Stimulated activated effector memory CD8-positive, alpha-beta T cell treated with anti-CD3 and anti-CD28 coated beads, Interleukin-12 subunit alpha, Interleukin-12 subunit beta, amount 100 ng/mL, for 72 hours (primary cell): ENCODE data around the gene SNAPIN.
"Not testable (repeated sequence)": the region's sequence is repeated elsewhere in the genome, so short reads cannot be mapped to it uniquely, and the experiment has no call there.

Experiments used
- ATAC-seq: fragments of 150-1000 bp; cut with Tn5 transposase; 2 replicates; pipeline ENCODE4 v1.10.0; 2021
- DNase-seq, 2 donors: peaks; one replicate each; pipeline ENCODE4 v3.0.0; 2021 to 2022; ENCODE audit warnings: low spot score in 2 of 2
- H3K27ac Mint-ChIP-seq: one replicate; pipeline ENCODE4 v1.8.0; 2022; ENCODE audit warnings: mild to moderate bottlenecking, mixed read lengths
- H3K36me3 Mint-ChIP-seq: one replicate; pipeline ENCODE4 v1.8.0; 2022; ENCODE audit warnings: mild to moderate bottlenecking, mixed read lengths
- H3K4me1 Mint-ChIP-seq: one replicate; pipeline ENCODE4 v1.8.0; 2022; ENCODE audit warnings: mixed read lengths
- H3K4me3 Mint-ChIP-seq: one replicate; pipeline ENCODE4 v1.8.0; 2022; ENCODE audit warnings: mild to moderate bottlenecking, mixed read lengths
- H3K9me3 Mint-ChIP-seq: one replicate; pipeline ENCODE4 v1.8.0; 2022; ENCODE audit warnings: mixed read lengths

The SNAPIN gene

DNA sequence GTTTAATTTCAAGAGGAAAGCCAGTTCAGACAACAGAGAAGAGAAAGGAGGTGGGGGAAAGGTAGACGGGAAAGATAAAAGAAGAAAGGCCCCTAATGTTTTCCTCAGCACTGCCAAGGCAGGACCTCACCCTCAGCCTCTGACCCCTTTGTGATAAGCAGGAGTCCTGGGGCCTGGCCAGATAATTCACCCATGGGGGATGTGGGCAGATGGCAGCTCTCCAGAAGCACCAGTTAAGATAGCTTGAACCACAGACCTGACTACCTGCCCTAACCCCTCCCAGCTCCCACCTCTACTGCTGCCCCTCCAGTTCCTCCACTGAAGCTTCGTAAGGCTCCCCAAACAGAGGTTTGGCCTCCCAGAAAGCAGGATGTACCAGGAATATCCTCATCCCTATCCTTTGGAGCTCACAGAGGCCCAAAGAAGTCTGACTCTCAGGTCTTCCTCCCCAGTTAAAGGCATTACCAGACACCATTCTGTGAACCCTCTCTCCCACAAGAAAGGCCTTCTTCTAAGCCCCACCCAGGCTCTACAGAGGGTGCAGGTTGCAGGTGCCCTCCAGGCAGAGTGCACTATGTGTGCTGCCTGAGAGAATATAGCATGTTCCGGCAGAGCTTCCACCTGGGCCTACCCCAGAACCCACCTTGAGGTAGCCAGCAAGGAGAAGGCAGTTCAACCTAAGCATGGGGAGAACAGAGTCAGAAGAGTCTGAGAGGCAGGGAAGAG is 9.2 kb upstream of the SNAPIN start:
- ATAC-seq (no peak), DNase-seq (no peak)
- Mint-ChIP-seq H3K36me3 (peaks cover 51% of the 10 kb centered on the region), H3K4me3 (no peak overlapping the region), H3K9me3 (no peaks in the 10 kb centered on the region), H3K27ac (peak overlapping the region; percentile 87), H3K4me1 (peaks cover 34% of the 10 kb centered on the region)

DNA sequence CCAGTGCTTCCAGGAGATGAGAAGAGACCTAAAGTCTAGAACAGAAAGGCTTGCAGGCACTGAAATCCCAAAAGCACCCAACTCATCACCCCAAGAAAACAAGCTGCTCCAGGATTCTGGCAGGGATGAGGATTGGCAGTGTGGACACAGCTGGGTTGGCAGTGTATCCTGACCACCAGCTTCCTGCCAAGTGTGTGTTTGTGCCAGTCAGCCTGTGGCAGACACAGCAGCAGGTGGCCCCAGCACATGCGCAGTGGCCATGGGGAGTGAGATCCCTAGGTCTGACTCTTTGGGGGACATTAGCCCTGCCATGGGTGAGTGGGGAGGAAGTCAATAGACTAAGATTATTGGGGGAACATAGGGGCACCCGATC is 8.7 kb upstream of the SNAPIN start:
- Mint-ChIP-seq H3K27ac (peak overlapping the region; percentile 87), H3K9me3 (no peaks in the 10 kb centered on the region), H3K4me1 (peaks cover 34% of the 10 kb centered on the region), H3K4me3 (no peak overlapping the region), H3K36me3 (peaks cover 46% of the 10 kb centered on the region)
- ATAC-seq (no peak), DNase-seq (no peak)

DNA sequence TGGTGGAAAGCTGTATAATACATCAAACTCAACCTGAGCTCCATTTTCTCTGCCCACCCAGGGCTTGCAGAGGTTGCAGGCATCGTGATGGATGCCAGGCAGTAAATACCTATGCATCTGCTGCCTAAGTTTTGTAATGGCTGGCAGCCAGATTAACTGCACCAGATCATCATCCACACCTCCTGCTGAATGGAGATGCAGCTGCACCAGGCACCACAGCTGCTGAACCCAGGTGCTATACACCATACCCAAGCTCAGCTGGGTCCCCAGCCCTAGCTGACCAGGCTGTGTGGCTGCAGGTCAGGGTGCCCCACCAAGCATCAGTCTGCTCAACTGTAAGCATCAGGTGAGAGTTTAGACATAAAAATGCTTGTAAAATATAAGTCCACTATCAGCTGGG is 6.7 kb upstream of the SNAPIN start:
- Mint-ChIP-seq H3K27ac (no peak overlapping the region), H3K9me3 (no peaks in the 10 kb centered on the region), H3K36me3 (peaks cover 26% of the 10 kb centered on the region), H3K4me3 (no peak overlapping the region), H3K4me1 (peaks cover 22% of the 10 kb centered on the region)
- ATAC-seq (no peak), DNase-seq (no peak)

DNA sequence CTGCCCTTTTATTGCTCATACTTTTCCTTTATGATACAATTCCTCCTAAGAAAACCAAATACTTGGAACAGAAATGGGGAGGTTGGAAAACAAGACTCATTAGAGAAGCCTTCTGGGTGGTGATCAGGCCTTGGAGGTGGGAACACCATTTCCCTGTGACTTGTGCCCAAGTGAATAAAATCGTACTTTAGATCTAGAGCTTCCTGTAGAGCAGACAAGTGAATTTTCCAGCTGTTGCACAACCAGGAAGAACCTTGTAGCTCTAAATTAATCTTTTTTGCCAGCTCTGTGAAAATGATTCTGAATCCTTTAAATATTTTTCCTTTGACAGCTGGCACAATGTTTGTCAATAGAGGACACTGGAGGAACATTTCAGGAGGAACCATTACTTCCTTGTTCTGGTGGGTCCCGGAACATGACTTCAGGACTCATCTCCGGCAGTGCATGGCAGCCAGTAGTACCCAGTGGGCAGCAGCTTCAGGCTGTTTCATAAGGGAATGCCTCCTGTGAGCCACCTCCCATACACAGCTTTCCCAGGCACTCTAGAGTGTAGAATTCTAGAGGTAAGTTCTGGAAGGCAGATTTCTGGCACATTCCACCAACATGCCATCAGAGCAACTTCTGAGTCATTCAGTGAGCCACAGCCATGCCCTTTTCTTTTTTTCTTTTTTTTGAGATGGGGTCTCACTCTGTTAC is 5.5 kb upstream of the SNAPIN start:
- H3K9me3 Mint-ChIP-seq, result no peaks in the 10 kb centered on the region
- no peak overlapping the region for H3K4me3 Mint-ChIP-seq
- no peak for DNase-seq
- ATAC-seq, result no peak
- H3K4me1 Mint-ChIP-seq, result peaks cover 13% of the 10 kb centered on the region
- no peak overlapping the region for H3K27ac Mint-ChIP-seq
- H3K36me3 Mint-ChIP-seq, result peaks cover 19% of the 10 kb centered on the region

DNA sequence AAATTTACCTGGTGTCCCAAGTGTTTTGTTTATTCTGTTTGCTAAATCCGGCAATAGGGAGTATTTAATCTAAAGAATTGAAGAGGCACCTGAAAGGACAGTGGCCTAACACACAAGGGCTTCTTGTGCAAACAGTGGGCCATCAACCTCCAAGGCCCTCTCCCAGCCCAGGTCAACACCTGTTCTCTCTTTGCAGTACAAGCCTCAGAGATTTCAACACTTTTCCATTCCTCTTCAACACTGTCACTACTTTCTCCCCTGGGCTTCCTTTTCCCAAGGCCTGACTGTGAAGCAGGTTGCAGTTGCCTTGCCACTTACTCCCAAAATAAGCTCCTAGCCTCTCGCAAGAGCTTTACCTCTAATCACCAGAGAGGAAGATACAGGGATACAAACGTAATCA is 3.2 kb upstream of the SNAPIN start:
- no peak for ATAC-seq
- no peaks in the 10 kb centered on the region for H3K9me3 Mint-ChIP-seq
- no peak overlapping the region for H3K27ac Mint-ChIP-seq
- no peak for DNase-seq
- peaks cover 3% of the 10 kb centered on the region for H3K36me3 Mint-ChIP-seq
- H3K4me3 Mint-ChIP-seq, result no peak overlapping the region
- peaks cover 17% of the 10 kb centered on the region for H3K4me1 Mint-ChIP-seq

DNA sequence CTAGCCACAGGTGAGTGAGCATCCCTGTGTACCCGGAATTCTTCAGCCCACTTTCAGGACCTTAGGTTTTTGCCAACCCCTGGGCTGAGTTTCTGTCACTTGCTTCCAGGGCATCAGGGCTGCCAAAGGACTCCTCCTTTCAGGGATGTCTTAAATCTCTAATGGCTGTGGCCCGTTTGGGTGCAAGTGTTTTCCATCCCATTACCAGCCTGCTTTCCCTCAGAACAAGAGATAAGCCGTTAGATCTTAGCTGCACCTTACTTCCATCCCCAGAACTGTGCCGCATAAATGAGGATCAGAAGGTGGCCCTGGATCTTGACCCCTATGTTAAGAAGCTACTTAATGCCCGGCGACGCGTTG is 652 bp downstream of the SNAPIN start:
- Mint-ChIP-seq H3K36me3 (no peaks in the 10 kb centered on the region), H3K4me3 (peak overlapping the region; percentile 89), H3K9me3 (no peaks in the 10 kb centered on the region), H3K4me1 (peaks cover 23% of the 10 kb centered on the region), H3K27ac (peak overlapping the region; percentile 93)
- DNase-seq (no peak), ATAC-seq (no peak)

DNA sequence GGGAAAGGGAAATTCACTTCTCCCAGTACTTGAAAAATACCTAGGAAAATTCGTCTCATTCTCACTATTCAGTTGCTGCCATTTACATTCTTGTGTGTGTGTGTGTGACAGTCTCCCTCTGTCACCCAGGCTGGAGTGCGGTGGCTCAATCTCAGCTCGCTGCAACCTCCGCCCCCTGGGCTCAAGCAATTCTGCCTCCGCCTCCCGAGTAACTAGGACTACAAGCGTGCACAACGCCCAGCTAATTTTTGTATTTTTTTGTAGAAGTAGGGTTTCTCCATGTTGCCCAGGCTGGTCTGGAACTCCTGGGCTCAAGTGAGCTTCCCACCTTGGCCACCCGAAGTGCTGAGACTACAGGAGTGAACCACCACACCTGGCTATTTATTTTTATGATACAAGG is 1.2 kb downstream of the SNAPIN start:
- no peaks in the 10 kb centered on the region for H3K9me3 Mint-ChIP-seq
- DNase-seq (no peak), ATAC-seq (no peak)
- peaks cover 23% of the 10 kb centered on the region for H3K4me1 Mint-ChIP-seq
- H3K36me3 Mint-ChIP-seq, result no peaks in the 10 kb centered on the region
- H3K4me3 Mint-ChIP-seq, result peak overlapping the region; percentile 89
- H3K27ac Mint-ChIP-seq, result peak overlapping the region; percentile 93

DNA sequence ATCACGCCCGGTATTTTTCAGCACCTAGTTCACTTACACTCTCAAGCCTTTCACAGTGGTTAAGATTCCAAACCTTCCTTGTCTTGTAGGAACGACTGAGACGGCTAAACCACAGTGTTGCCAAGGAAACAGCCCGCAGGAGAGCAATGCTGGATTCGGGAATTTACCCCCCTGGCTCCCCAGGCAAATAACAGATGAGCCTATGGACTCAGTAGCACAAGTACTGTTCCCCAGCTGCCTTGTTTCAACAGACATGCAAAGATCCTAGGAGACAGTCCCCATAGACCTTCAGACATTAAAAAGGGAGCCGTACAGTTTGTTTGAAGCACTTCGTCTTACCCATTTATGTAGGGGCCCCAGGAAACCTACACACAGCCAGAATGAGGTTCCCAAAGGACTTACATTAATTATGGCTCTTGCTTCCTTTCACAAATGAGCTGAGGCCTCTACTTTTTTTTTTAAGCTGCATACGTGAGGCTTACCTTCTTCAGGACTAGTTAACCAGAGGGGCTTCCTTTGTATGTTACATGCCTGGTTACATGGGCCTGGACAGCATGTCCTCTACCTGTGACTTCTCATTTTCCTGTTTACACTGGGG is 2.7 kb downstream of the SNAPIN start:
- peaks cover 23% of the 10 kb centered on the region for H3K4me1 Mint-ChIP-seq
- no peaks in the 10 kb centered on the region for H3K36me3 Mint-ChIP-seq
- H3K27ac Mint-ChIP-seq, result peak overlapping the region; percentile 30
- no peaks in the 10 kb centered on the region for H3K9me3 Mint-ChIP-seq
- H3K4me3 Mint-ChIP-seq, result no peak overlapping the region
- ATAC-seq (no peak), DNase-seq (no peak)

DNA sequence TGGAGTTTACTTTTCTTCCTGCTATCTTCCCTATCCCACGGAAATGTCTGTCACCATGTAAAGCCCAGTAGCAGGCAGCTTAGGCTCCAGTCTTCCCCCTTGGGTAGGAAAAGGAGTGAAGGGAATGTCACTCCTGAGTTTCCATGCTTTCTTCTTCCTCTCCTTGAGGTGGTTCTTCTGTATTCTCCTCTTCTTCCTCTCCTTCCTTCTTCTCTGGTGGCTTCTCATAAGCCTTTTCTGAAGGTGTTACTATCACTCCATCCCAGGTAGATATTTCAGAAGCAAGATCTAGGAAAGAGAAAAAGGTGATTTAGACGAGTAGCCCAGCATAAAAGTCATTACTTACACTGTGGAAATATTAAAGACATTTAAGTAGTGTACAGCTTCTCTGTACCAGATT is 3.8 kb downstream of the SNAPIN start:
- no peaks in the 10 kb centered on the region for H3K36me3 Mint-ChIP-seq
- H3K9me3 Mint-ChIP-seq, result no peaks in the 10 kb centered on the region
- ATAC-seq, result no peak
- peaks cover 23% of the 10 kb centered on the region for H3K4me1 Mint-ChIP-seq
- no peak for DNase-seq
- no peak overlapping the region for H3K4me3 Mint-ChIP-seq
- peak overlapping the region; percentile 33 for H3K27ac Mint-ChIP-seq

DNA sequence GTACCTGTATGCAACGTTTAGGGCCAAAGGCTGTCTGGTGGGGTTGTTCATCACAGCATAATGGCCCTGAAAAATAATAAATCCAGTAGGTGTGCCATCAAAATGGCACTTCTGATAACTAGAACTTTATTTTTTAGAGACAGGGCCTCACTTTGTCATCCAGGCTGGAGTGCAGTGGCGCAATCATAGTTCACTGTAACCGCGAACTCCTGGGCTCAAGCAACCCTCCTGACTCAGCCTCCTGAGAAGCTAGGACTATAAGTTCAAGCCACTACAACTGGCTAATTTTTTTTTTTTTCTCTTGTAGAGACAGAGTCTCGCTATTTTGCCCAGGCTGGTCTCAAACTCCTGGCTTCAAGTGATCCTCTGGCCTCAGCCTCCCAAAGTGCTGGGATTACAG is 4.7 kb downstream of the SNAPIN start:
- no peak for ATAC-seq
- Mint-ChIP-seq H3K4me3 (no peak overlapping the region), H3K36me3 (no peaks in the 10 kb centered on the region), H3K27ac (peak overlapping the region; percentile 33), H3K4me1 (peaks cover 19% of the 10 kb centered on the region), H3K9me3 (no peaks in the 10 kb centered on the region)
- no peak for DNase-seq

DNA sequence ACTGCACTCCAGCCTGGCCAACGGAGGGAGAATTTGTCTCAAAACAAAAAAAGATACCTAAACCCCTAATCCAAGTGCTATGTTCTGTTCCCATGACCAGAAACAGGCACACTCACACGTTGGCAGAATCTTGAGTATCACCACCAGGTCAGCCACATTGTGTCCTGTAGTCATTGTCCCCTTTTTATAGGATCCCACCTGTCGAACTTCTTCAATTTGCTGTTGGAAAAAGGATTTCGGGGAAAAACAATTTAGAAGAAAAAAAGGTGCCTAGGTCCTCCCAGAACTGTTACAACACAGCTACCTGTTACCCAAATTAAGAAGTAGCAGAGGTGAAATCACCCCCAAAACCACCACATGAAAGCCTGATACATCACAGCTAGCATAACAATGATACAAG is 8.9 kb downstream of the SNAPIN start:
- Mint-ChIP-seq H3K36me3 (no peaks in the 10 kb centered on the region), H3K4me1 (peaks cover 11% of the 10 kb centered on the region), H3K9me3 (no peaks in the 10 kb centered on the region), H3K27ac (peak overlapping the region; percentile 68), H3K4me3 (no peak overlapping the region)
- DNase-seq (no peak), ATAC-seq (no peak)

DNA sequence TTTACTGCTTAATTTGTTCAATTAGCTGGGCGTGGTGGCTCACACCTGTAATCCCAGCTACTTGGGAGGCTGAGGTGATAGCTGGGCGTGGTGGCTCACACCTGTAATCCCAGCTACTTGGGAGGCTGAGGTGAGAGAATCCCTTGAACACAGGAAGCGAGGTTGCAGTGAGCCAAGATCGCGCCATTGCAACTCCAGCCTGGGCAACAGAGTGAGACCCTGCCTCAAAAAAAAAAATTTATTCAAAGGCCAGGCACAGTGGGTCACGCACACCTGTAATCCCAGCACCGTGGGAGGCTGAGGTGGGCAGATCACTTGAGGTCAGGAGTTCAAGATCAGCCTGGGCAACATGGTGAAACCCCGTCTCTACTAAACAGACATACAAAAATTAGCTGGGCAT is 10.2 kb downstream of the SNAPIN start:
- Mint-ChIP-seq H3K4me1 (peaks cover 11% of the 10 kb centered on the region), H3K4me3 (peak overlapping the region; percentile 34), H3K27ac (peak overlapping the region; percentile 68)
- not testable (repeated sequence) for H3K36me3 Mint-ChIP-seq, H3K9me3 Mint-ChIP-seq, ATAC-seq, DNase-seq

DNA sequence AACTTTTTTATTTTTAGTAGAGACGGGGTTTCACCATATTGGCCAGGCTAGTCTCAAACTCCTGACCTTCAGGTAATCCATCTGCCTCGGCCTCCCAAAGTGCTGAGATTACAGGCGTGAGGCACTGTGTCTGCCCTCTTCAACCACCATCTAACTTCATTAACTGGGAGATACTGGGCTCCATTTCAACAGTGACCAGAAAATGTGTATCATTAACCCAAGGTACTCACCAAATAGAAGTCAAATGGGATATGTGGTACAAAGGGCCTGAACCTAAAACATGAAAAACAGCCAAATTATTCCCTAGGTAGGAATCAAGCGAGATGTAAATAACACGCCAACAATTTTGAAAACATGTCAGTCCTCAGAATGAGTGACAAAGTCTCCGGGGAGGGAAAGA is 11.1 kb downstream of the SNAPIN start:
- Mint-ChIP-seq H3K4me3 (no peak overlapping the region), H3K27ac (no peak overlapping the region), H3K4me1 (peaks cover 11% of the 10 kb centered on the region), H3K36me3 (no peaks in the 10 kb centered on the region), H3K9me3 (no peaks in the 10 kb centered on the region)
- DNase-seq (no peak), ATAC-seq (no peak)

DNA sequence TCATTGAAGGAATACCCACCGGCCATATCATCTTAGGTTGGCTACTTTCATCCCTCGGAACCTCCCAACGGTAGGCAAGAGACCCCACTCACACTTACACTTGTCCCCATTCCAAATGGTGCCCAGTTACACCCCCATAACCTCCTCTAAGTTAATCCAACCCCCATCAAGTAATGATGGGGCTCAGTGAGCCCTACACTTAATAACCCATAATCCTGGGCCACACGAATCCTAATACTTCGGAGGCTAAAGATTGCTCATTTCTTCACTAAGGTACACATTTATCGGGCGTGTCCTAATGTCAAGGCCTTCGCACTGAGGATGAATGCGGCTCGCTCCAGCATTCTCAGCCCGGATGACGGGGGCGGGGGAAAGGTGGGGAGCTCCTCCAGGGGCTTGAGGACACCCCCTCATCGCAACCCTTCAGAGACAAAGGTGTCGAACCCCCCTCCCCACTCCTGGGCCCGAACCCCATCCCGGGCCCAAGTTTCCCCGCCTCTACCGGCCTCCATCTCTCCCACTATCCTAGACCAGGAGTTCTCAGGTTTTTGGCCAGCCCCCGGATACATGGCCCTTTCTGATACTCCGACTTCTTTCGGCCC is 11.9 kb downstream of the SNAPIN start:
- Mint-ChIP-seq H3K4me3 (no peak overlapping the region), H3K36me3 (no peaks in the 10 kb centered on the region), H3K27ac (no peak overlapping the region), H3K4me1 (peaks cover 11% of the 10 kb centered on the region), H3K9me3 (no peaks in the 10 kb centered on the region)
- DNase-seq, result no peak
- peak; percentile 1 for ATAC-seq

DNA sequence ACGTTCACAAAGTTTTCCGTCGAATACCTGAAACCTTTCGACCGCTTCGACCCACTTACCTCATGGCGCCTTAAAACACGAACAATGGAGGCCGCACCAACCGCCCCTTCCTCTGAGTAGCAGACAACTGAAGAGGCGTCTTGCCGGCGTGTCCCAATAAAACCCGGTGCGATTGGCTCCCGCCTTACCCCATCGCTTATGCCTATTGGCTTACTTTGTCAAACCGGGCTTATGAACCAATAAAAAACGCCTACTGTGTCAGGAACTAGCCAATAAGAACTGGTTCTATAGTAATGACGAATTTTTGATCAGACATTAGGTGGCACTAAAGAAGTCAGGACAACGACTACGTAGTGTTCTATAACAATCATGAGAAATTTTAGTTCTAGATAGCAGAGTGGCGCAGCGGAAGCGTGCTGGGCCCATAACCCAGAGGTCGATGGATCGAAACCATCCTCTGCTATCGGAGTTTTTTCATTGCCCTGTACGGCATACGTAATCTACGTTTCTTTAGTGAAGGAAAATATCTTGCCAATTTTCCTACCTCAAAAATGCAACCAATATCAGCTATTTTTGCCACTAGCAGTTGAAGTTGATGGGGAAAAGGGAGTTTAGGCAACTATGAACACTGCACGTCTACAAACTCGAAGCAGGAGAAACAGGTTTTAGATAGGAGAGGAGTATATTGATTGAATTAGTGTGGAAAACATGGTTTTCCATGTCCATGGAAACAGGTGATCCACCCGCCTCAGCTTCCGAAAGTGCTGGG is 12.5 kb downstream of the SNAPIN start, which contains the start of gene ILF2:
ILF2 (minus strand) TSS at position 135 of the 769 bp plus-strand sequence; CDS start at position 64, 71 bp downstream.
- Mint-ChIP-seq H3K36me3 (no peaks in the 10 kb centered on the region), H3K4me1 (peaks cover 11% of the 10 kb centered on the region), H3K4me3 (no peak within 1 kb of the TSS), H3K27ac (no peak within 1 kb of the TSS), H3K9me3 (no peaks in the 10 kb centered on the region)
- DNase-seq, result peak; percentile 93 to 98
- peak; percentile 97 for ATAC-seq
